ENCODE results near the gene DPYSL4. TPM values are rescaled to one million over a fixed set of nuclear protein-coding genes. Genes with fewer than 3 reads are reported as not detected.
A peak's percentile ranks its signal among the peaks of the same experiment; 100 is the strongest.

The DPYSL4 gene
- not detected for polyA plus RNA-seq (ENCODE audit: low read depth in 6 of 6)

- peak within 1 kb of the TSS in 6 of 8 donors; percentile 26 to 89 (median 62) for H3K4me3 Mint-ChIP-seq
Observed at GRCh38 chr10:132186488-132187429, at the start of gene DPYSL4. TSS of gene DPYSL4 (plus strand) at chr10:132186948. CDS start at chr10:132187064, 116 bp downstream.

DNA sequence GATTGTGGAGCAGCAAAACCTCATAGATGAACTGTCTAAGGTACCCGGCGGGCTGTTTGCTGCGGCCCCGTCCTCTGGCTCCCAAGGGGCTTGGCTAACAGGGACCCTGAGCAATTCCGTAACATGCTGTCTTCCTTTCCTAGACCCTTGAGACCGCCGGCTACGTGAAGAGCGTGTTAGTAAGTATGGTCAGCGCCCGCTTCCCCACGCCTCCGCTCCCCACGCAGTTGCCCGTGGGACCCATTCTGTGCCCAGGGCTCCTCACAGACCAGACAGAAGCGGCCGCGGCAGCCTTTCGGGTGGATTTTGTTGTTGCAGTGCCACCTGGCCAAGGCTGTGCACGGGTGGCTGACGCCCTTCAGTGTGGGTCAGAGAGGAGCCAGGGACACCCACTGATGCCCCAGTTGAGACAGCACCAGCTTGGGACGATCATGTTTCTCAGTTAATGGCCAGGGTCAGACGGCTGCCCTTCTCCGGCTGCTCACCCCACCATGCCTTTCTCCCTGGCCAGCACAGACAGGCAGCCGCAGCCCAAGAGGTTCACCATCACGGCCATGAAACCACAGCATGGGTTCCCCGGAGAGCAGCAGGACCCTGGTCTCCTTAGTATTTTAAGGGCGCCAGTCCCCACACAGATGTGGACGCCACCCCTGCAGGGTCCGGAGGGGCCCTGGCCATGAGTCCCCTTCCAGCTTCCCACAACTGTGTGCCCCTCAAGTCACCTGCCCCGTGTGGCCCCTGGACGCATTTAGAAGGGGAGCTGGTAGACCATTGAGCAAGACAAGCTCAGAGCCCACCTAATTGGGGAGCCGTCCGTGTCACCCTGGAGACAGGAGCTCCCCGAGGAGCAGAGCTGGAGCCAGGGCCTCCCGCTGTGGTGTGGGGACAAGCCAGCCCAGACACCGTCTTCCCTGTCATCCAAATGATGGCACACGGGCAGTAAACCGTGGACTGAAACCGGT is 49.4 kb upstream of the DPYSL4 start:
- no peak for DNase-seq
- peaks cover 0 to 14% (median 10%) of the 10 kb centered on the region in 3 donors for H3K27me3 Mint-ChIP-seq
- ATAC-seq (ENCODE audit: low read depth in 2 of 2), result no peak
- H3K9me3 Mint-ChIP-seq, result no peaks in the 10 kb centered on the region
- H3K4me3 Mint-ChIP-seq, result no peak overlapping the region
- H3K27ac Mint-ChIP-seq, result peak overlapping the region in 1 of 6 donors; percentile 76
- no peaks in the 10 kb centered on the region for H3K36me3 Mint-ChIP-seq
- no peaks in the 10 kb centered on the region for H3K4me1 Mint-ChIP-seq

More at GRCh38 chr10:132186488-132187429, at the start of gene DPYSL4:
- no peak for DNase-seq
- ATAC-seq (ENCODE audit: low read depth in 2 of 2), result peak; percentile 43 to 58
- Mint-ChIP-seq H3K36me3 (peaks cover 0 to 8% of the 10 kb centered on the region in 2 donors), H3K27me3 (peaks cover 43 to 63% (median 55%) of the 10 kb centered on the region in 3 donors), H3K9me3 (peaks cover 0 to 8% (median 4%) of the 10 kb centered on the region in 7 donors), H3K4me1 (peaks cover 0 to 15% (median 10%) of the 10 kb centered on the region in 3 donors), H3K27ac (no peak within 1 kb of the TSS)

DNA sequence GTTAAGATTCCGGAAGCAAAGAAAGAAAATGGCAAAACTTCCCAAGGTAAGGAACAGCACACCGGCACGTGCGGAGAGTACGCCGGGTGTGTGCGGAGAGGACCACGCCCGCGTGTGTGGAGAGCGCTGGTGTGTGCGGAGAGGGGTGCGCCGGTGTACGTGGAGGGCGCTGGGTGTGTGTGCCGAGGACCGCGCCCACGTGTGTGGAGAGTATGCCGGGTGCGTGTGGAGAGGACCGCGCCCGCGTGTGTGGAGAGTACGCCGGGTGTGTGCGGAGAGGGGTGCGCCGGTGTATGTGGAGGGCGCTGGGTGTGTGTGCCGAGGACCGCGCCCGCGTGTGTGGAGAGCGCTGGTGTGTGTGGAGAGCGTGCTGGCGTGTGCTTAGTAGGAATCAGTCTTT is 48.6 kb upstream of the DPYSL4 start:
- DNase-seq, result no peak
- H3K27me3 Mint-ChIP-seq, result peaks cover 0 to 13% (median 12%) of the 10 kb centered on the region in 3 donors
- H3K36me3 Mint-ChIP-seq, result no peaks in the 10 kb centered on the region
- H3K4me1 Mint-ChIP-seq, result no peaks in the 10 kb centered on the region
- H3K4me3 Mint-ChIP-seq, result no peak overlapping the region
- H3K9me3 Mint-ChIP-seq, result no peaks in the 10 kb centered on the region
- H3K27ac Mint-ChIP-seq, result peak overlapping the region in 2 of 6 donors; percentile 72 to 76
- no peak for ATAC-seq (ENCODE audit: low read depth in 2 of 2)

DNA sequence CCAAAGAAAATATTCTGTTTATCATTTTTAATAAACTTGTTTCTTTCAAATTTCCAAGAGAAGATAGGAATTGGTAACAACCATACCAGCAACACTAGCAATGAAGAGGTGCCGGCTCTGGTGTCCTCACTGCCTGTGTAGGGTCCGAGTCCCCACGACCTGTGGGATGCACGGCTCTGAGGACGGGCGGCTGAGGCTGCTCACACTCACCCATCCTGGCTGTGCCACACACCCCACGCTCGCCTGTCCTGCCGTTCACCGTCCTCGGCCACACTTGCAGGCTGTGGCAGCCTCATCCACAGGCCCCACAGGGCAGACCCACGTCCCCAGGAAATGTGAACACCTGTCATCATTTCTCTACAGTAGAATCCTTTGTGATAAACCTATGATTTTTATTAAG is 48.2 kb upstream of the DPYSL4 start:
- Mint-ChIP-seq H3K4me1 (no peaks in the 10 kb centered on the region), H3K27me3 (peaks cover 0 to 14% (median 13%) of the 10 kb centered on the region in 3 donors), H3K27ac (no peak overlapping the region), H3K4me3 (no peak overlapping the region), H3K9me3 (no peaks in the 10 kb centered on the region), H3K36me3 (no peaks in the 10 kb centered on the region)
- no peak for ATAC-seq (ENCODE audit: low read depth in 2 of 2)
- no peak for DNase-seq

- Mint-ChIP-seq H3K4me3 (no peak overlapping the region), H3K27ac (peak overlapping the region in 2 of 6 donors; percentile 11 to 58), H3K4me1 (no peaks in the 10 kb centered on the region), H3K27me3 (peaks cover 0 to 11% (median 8%) of the 10 kb centered on the region in 3 donors), H3K9me3 (no peaks in the 10 kb centered on the region), H3K36me3 (no peaks in the 10 kb centered on the region)
- no peak for DNase-seq
- no peak for ATAC-seq (ENCODE audit: low read depth in 2 of 2)
Observed at GRCh38 chr10:132139526-132139925, 47.2 kb upstream of the DPYSL4 start.

GRCh38 chr10:132140167-132140925 is 46.4 kb upstream of the DPYSL4 start:
- no peak overlapping the region for H3K4me3 Mint-ChIP-seq
- no peaks in the 10 kb centered on the region for H3K36me3 Mint-ChIP-seq
- no peaks in the 10 kb centered on the region for H3K9me3 Mint-ChIP-seq
- H3K27ac Mint-ChIP-seq, result no peak overlapping the region
- H3K4me1 Mint-ChIP-seq, result no peaks in the 10 kb centered on the region
- ATAC-seq (ENCODE audit: low read depth in 2 of 2), result no peak
- peaks cover 0 to 11% (median 8%) of the 10 kb centered on the region in 3 donors for H3K27me3 Mint-ChIP-seq
- no peak for DNase-seq

DNA sequence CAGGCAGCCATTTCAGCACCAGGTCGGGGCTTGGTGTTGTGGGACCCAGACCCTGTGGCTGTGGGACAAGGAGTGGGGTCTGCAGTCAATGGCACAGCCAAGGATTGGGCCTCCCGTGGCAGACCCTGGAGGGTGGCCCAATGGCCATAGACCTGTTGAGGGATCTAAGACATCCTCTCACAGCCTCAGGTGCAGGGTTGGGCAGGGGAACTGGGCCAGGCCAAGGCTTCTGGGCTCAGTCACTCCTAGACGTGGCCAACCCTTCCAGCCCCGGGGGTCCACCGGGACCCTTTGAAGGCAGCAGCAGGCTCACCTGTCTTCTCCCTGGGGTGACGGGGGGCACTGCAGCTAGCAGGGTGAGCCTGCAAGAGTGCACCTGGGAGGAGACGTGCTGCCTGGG is 45.7 kb upstream of the DPYSL4 start:
- Mint-ChIP-seq H3K27me3 (peaks cover 0 to 11% (median 8%) of the 10 kb centered on the region in 3 donors), H3K9me3 (no peaks in the 10 kb centered on the region), H3K27ac (no peak overlapping the region), H3K4me1 (no peaks in the 10 kb centered on the region), H3K36me3 (no peaks in the 10 kb centered on the region), H3K4me3 (no peak overlapping the region)
- DNase-seq (no peak), ATAC-seq (ENCODE audit: low read depth in 2 of 2) (no peak)

DNA sequence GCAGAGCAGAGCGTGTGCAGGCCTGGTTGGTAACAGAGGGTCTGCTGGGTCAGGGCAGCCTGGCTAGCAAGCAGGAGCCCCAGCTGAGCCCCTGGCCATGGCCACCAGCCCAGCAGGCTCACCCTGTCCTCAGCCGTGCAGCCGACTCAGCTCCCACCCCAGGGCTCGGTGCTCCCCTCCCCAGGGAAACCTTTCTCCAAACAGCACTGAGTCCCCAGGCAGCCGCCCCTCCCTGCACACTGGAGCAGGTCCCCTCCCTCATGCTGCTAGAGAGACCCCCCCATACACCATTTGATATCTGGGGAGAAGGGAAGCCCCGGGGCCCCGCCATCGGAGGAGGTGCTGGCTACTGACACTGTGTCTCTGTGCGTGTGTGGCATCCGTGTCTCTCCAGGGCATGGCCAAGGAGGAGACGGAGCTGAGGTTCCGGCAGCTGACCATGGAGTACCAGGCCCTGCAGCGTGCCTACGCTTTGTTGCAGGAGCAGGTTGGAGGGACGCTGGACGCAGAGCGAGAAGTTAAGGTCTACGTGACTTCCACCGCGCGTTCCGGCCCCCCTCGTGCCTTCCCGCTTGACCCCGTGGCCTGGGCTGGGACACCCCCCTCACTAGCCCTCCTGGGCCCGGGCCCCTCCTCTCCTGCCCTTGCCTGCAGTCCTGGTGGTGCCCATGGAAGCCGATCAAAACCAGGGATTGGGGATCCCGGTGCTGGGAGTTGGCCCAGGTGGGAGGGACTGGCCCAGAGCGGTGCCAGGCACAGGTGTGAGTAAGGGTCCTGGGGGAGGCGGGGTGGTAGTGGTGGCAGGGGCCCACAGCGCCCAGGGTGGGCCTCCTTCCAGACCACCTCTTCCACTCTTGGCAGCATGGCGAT is 45.0 kb upstream of the DPYSL4 start:
- ATAC-seq (ENCODE audit: low read depth in 2 of 2) (no peak), DNase-seq (no peak)
- Mint-ChIP-seq H3K27me3 (peaks cover 0 to 11% (median 8%) of the 10 kb centered on the region in 3 donors), H3K4me1 (no peaks in the 10 kb centered on the region), H3K36me3 (no peaks in the 10 kb centered on the region), H3K27ac (no peak overlapping the region), H3K9me3 (no peaks in the 10 kb centered on the region), H3K4me3 (peak overlapping the region in 1 of 8 donors; percentile 66)

GRCh38 chr10:132142396-132143161 is 44.2 kb upstream of the DPYSL4 start:
- Mint-ChIP-seq H3K9me3 (no peaks in the 10 kb centered on the region), H3K4me3 (no peak overlapping the region), H3K27ac (no peak overlapping the region), H3K36me3 (no peaks in the 10 kb centered on the region), H3K4me1 (no peaks in the 10 kb centered on the region), H3K27me3 (peaks cover 0 to 11% (median 8%) of the 10 kb centered on the region in 3 donors)
- ATAC-seq (ENCODE audit: low read depth in 2 of 2) (peak; percentile 58 to 72), DNase-seq (peak; percentile 26)

DNA sequence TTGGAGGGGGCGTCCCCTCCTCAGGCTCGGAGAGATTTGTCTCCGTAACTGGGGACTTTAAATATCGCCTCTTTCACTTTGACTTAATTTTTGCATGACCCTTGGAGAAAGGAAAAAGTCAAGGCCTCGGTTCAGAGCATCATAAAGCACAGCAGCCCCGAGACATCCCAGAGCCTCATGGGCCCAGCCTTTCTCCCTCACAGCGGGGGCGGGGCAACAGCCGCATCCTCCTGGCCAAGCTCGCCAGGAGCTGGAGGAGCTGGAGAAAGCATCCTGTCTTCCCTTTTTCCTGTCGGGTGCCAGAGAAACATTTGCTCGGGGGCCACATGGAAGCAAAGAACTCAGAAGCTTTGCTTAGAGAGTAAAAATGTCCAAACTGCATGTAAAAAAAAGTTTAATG is 43.6 kb upstream of the DPYSL4 start:
- Mint-ChIP-seq H3K4me1 (no peaks in the 10 kb centered on the region), H3K36me3 (no peaks in the 10 kb centered on the region), H3K4me3 (peak overlapping the region in 1 of 8 donors; percentile 66), H3K27ac (no peak overlapping the region), H3K9me3 (no peaks in the 10 kb centered on the region), H3K27me3 (peaks cover 0 to 11% (median 8%) of the 10 kb centered on the region in 3 donors)
- DNase-seq, result no peak
- no peak for ATAC-seq (ENCODE audit: low read depth in 2 of 2)

- H3K36me3 Mint-ChIP-seq, result no peaks in the 10 kb centered on the region
- no peaks in the 10 kb centered on the region for H3K4me1 Mint-ChIP-seq
- ATAC-seq (ENCODE audit: low read depth in 2 of 2), result no peak
- no peaks in the 10 kb centered on the region for H3K9me3 Mint-ChIP-seq
- peaks cover 0 to 11% (median 8%) of the 10 kb centered on the region in 3 donors for H3K27me3 Mint-ChIP-seq
- no peak overlapping the region for H3K4me3 Mint-ChIP-seq
- H3K27ac Mint-ChIP-seq, result no peak overlapping the region
- DNase-seq, result no peak
Observed at GRCh38 chr10:132144086-132144485, 42.7 kb upstream of the DPYSL4 start.
